ENCODE measurements around the gene GALNTL6. TPM values are rescaled to one million over a fixed set of nuclear protein-coding genes. Genes with fewer than 3 reads are reported as not detected.
A peak's percentile ranks its signal among the peaks of the same experiment; 100 is the strongest.

Gene GALNTL6
- total RNA-seq, 1 donor from 2014 or later = 0.10 TPM

GRCh38 chr4:172202480-172203076 lies 389.4 kb downstream of the GALNTL6 start:
- no peak for DNase-seq (ENCODE audit: low spot score)
- H3K4me3 Mint-ChIP-seq (ENCODE audit: unreplicated experiment) = no peak overlapping the region

GRCh38 chr4:172207258-172207657 lies 394.1 kb downstream of the GALNTL6 start:
- Mint-ChIP-seq H3K36me3 (ENCODE audit: low read depth, unreplicated experiment) (no peaks in the 10 kb centered on the region), H3K4me3 (ENCODE audit: unreplicated experiment) (no peak overlapping the region), H3K9me3 (ENCODE audit: unreplicated experiment) (no peaks in the 10 kb centered on the region), H3K27ac (ENCODE audit: unreplicated experiment) (no peak overlapping the region), H3K4me1 (ENCODE audit: unreplicated experiment) (peaks cover 8% of the 10 kb centered on the region), H3K27me3 (ENCODE audit: unreplicated experiment) (peaks cover 1% of the 10 kb centered on the region)
- no peak for DNase-seq (ENCODE audit: low spot score)
- TF ChIP-seq, protein P1, sequence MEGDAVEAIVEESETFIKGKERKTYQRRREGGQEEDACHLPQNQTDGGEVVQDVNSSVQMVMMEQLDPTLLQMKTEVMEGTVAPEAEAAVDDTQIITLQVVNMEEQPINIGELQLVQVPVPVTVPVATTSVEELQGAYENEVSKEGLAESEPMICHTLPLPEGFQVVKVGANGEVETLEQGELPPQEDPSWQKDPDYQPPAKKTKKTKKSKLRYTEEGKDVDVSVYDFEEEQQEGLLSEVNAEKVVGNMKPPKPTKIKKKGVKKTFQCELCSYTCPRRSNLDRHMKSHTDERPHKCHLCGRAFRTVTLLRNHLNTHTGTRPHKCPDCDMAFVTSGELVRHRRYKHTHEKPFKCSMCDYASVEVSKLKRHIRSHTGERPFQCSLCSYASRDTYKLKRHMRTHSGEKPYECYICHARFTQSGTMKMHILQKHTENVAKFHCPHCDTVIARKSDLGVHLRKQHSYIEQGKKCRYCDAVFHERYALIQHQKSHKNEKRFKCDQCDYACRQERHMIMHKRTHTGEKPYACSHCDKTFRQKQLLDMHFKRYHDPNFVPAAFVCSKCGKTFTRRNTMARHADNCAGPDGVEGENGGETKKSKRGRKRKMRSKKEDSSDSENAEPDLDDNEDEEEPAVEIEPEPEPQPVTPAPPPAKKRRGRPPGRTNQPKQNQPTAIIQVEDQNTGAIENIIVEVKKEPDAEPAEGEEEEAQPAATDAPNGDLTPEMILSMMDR (IDR thresholded peaks at IDR 0.05; ENCODE audit: unreplicated experiment) = no peak

More at GRCh38 chr4:172202480-172203076, 389.4 kb downstream of the GALNTL6 start:
- Mint-ChIP-seq H3K27me3 (ENCODE audit: unreplicated experiment) (no peaks in the 10 kb centered on the region), H3K36me3 (ENCODE audit: low read depth, unreplicated experiment) (no peaks in the 10 kb centered on the region), H3K27ac (ENCODE audit: unreplicated experiment) (no peak overlapping the region), H3K4me1 (ENCODE audit: unreplicated experiment) (peaks cover 8% of the 10 kb centered on the region), H3K9me3 (ENCODE audit: unreplicated experiment) (no peaks in the 10 kb centered on the region)
- TF ChIP-seq, protein P1 (IDR thresholded peaks at IDR 0.05; ENCODE audit: unreplicated experiment) = peak; percentile 59

DNA sequence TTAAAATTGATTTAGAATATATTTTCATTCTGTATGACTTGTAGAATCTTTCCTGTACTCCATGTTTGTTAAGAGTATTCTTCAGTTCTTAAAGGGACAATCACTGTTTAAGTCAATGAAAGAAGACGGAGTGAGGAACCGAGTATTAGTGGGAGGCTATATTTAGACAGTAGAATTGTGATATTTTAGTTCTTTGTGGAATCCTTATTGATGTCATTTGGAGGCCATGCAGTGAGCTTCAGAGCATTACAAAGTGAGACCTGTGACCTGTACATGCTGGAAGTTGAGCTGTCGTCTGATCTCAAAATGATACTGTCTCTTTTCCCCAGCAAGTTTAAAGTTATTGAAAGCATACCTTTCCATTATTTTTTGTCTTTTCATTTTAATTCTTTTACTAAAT lies 394.7 kb downstream of the GALNTL6 start:
- Mint-ChIP-seq H3K9me3 (ENCODE audit: unreplicated experiment) (no peaks in the 10 kb centered on the region), H3K27me3 (ENCODE audit: unreplicated experiment) (peaks cover 1% of the 10 kb centered on the region), H3K36me3 (ENCODE audit: low read depth, unreplicated experiment) (no peaks in the 10 kb centered on the region), H3K27ac (ENCODE audit: unreplicated experiment) (no peak overlapping the region), H3K4me3 (ENCODE audit: unreplicated experiment) (no peak overlapping the region), H3K4me1 (ENCODE audit: unreplicated experiment) (peaks cover 8% of the 10 kb centered on the region)
- DNase-seq (ENCODE audit: low spot score) = no peak
- TF ChIP-seq, protein P1 (IDR thresholded peaks at IDR 0.05; ENCODE audit: unreplicated experiment) = no peak

DNA sequence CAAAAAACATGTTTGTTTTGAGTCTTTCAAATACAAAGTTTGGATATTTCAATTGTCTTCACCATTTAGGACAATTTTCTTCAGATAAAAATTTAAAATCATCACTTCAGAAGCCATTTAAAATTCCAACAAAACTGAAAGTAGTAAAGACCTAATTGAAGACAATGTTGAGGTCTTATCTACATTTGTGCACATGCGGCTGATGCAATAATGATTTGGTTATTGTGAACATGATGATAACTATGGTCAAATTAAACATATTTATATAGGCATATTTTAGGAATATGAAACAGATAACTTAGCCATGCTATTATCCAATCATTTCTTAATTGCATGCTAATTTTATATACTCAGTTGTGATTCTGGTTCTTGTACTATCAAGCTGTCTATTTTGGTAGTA lies 407.5 kb downstream of the GALNTL6 start:
- H3K9me3 Mint-ChIP-seq (ENCODE audit: unreplicated experiment) = no peaks in the 10 kb centered on the region
- no peaks in the 10 kb centered on the region for H3K36me3 Mint-ChIP-seq (ENCODE audit: low read depth, unreplicated experiment)
- no peaks in the 10 kb centered on the region for H3K27me3 Mint-ChIP-seq (ENCODE audit: unreplicated experiment)
- H3K4me1 Mint-ChIP-seq (ENCODE audit: unreplicated experiment) = no peaks in the 10 kb centered on the region
- no peak overlapping the region for H3K4me3 Mint-ChIP-seq (ENCODE audit: unreplicated experiment)
- no peak overlapping the region for H3K27ac Mint-ChIP-seq (ENCODE audit: unreplicated experiment)
- DNase-seq (ENCODE audit: low spot score) = no peak
- TF ChIP-seq, protein P1 (IDR thresholded peaks at IDR 0.05; ENCODE audit: unreplicated experiment) = no peak

- no peak overlapping the region for H3K4me3 Mint-ChIP-seq (ENCODE audit: unreplicated experiment)
- H3K4me1 Mint-ChIP-seq (ENCODE audit: unreplicated experiment) = no peaks in the 10 kb centered on the region
- no peak for DNase-seq (ENCODE audit: low spot score)
- H3K36me3 Mint-ChIP-seq (ENCODE audit: low read depth, unreplicated experiment) = no peaks in the 10 kb centered on the region
- no peaks in the 10 kb centered on the region for H3K27me3 Mint-ChIP-seq (ENCODE audit: unreplicated experiment)
- TF ChIP-seq, protein P1 (IDR thresholded peaks at IDR 0.05; ENCODE audit: unreplicated experiment) = no peak
- no peak overlapping the region for H3K27ac Mint-ChIP-seq (ENCODE audit: unreplicated experiment)
- H3K9me3 Mint-ChIP-seq (ENCODE audit: unreplicated experiment) = no peaks in the 10 kb centered on the region
Measured at GRCh38 chr4:172225457-172225856, 412.3 kb downstream of the GALNTL6 start.
